Stimulated activated CD8-positive, alpha-beta memory T cell treated with anti-CD3 and anti-CD28 coated beads, Interleukin-15, amount 100 ng/mL, for 24 hours (primary cell): ENCODE measurements around the gene ARL17B.
"Not testable (repeated sequence)": the region's sequence is repeated elsewhere in the genome, so short reads cannot be mapped to it uniquely, and the experiment has no call there.

ENCODE experiments used
- DNase-seq: peaks from one replicate; pipeline ENCODE4 v3.0.0-alpha.2; 2020; ENCODE audit warnings: low read depth

Gene ARL17B

DNA sequence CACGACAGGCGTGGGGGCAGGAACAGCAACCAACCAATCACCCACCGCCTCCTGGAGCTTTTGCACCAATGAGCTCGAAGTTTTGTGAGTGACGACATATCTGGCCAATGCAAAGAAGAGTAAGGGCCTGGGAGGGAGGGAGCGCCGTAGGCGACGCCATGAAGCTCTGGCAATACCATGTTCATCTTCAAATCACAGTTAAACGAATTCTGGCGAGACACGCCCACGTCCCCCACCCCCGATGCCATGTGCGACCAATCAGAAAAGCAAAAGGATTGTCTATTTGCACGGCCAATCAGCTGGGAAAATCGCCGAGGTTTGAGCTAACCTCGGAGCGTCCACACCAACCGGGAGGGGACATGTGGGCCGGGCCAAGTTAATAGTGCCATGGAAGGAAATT is at the start of gene ARL17B:
Gene ARL17B, minus strand, starts transcription at position 12 of the 400 bp plus-strand sequence. CDS start 3,369 bp downstream, outside the sequence.
- DNase-seq: peak; percentile 47

DNA sequence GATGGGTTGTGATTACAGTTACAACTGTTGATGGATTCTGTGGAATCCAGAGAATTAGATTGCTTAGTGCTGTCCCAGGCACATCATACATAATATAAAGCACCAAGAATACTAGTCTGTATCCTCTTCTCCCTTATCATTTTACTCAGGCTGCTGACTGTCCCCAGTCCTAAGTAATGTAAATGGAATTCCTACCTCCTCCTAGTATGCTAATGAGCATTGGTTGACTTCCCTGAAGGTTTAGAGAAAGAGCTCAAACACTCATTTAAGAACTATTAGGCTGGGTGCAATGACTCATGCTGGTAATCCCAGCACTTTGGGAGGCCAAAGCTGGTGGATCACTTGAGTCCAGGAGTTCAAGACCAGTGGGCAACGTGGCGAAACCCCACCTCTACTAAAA is 48.3 kb upstream of the ARL17B start:
- not testable (repeated sequence) for DNase-seq

DNA sequence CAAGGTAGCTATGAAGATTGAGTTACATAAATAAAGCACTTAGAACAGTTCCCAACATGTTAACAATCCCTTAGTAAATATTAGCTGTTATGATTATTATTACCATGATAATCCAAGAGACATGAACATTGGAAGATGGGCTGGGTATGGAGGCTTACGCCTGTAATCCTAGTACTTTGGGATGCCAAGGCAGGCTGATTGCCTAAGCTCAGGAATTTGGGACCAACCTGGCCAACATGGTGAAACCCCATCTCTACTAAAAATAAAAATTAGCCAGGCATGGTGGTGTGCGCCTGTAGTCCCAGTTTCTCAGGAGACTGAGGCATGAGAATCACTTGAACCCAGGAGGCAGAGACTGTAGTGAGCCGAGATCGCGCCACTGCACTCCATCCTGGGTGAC is 45.6 kb upstream of the ARL17B start:
- DNase-seq: not testable (repeated sequence)

DNA sequence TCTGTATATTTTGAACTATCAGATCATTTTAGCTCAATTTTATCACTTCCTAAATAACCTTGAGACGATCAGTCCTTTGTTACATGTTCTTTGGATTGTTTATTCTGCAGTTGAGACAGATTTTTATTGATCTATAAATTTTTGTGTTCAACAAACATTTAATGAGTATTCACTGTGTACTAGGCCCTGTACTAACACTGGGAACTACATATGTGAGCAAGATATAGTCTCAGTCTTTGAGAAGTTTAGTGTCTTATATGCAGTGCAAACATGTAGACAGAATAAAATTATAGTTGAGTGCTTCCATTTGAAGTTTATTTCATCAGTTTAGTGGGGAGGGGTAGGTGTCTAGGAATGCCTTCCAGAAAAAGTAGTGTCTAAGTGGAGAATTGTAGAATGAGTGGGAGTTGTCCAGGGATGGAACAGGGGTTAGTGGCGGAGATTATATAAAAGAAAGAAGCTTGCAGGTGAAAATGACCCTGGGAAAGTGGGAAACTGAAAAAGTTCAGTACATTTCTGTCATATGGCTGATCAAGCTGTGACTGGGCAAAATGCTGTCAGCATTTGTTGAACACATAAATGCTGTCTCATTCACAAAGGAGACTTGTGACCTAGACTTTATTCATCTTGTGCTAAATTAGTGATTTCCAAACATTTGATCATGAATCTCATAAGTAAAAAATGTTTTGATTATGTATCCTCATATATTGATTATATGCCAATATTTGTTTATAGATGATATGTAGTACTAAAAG is 39.6 kb upstream of the ARL17B start:
- DNase-seq: not testable (repeated sequence)

GRCh38 chr17:46400543-46400942 is 39.0 kb upstream of the ARL17B start:
- DNase-seq: not testable (repeated sequence)

GRCh38 chr17:46399993-46400392 is 38.4 kb upstream of the ARL17B start:
- not testable (repeated sequence) for DNase-seq

DNA sequence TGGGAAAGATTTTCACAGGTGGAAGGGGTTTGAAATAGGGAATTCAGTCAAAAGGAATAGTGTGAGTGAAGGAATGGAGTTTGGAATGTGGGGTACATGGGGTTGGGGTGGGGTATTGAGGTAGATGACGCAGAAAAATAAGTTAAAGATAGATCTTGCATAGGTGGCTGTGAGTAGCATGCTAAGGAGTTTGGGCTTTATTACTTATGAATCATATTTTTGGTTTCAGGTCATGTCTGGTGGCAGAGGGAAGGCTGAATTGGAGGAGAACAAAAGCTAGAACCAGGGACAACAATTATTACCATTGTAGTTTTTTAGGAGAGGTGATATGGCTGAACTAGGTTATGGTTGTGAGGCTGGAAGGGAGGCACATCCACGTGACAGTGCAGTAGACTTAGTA is 34.7 kb upstream of the ARL17B start:
- not testable (repeated sequence) for DNase-seq

GRCh38 chr17:46393702-46394101 is 32.1 kb upstream of the ARL17B start:
- not testable (repeated sequence) for DNase-seq

DNA sequence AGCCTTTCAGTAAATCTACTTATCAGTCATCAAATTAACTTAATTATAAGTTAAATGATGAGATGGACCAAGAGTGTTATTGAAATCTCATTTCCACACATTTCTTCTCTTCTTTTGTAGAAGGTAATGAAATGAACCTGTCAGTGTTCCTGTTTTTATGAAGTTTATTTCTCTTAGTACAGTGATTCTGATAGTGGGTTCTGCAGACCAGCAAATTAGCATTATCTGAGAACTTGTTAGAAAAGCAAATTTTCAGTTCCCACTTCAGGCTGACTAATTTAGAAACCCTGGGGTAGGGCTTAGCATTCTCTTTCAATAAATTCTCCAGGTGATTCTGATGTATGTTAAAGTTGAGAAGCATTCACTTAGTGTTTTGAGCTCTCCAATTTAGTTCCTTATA is 23.9 kb upstream of the ARL17B start:
- not testable (repeated sequence) for DNase-seq

- not testable (repeated sequence) for DNase-seq
Observed at GRCh38 chr17:46383118-46383517, 21.6 kb upstream of the ARL17B start.

- not testable (repeated sequence) for DNase-seq
Observed at GRCh38 chr17:46373418-46373817, 11.9 kb upstream of the ARL17B start.

DNA sequence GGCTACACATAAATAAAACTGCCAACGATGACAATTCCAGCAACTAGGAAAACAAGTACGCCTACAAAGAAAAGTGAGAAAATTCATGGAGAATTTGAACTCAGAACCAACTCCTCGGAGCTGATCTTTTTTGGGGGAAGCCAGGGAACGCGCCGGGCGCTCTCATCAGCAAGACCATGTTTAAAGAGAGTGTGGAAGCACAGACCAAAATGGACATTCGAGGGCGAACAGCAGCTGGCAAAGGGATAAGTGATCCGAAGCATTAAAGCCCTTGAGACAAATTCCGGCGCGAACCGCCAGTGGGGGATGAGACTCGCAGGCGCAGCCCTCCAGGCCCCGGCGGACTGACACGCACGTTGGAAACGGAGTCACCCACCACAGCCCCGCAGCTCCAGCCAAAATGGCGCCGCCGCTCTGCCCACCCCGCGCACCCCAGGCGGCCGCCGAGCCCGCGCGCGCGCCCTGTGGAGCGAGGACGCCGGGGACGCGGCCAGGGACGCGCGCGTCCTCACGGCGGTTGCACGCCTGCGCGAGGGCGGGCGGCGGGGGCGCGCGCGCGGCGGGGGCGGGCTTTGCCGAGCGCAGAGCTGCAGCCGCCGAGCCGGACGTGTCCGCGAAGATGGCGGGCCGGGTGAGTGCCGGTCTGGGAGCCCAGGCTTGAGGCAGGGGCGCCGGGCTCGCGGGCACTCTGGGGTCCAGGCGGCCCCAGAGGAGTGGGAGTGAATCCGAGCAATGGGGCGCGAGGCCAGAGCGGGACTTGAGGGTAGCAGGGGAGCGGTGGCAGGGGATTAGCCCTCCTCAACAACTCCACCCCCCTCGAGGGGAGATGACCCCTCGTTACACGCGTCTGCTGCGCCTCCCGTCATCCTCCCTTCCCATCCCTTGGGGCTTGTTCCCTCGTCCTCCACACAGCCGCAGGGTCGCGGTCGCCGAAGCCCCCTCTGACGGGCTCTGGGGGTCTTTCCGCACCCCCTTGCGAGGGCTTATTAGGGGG is 11.0 kb upstream of the ARL17B start:
- not testable (repeated sequence) for DNase-seq

DNA sequence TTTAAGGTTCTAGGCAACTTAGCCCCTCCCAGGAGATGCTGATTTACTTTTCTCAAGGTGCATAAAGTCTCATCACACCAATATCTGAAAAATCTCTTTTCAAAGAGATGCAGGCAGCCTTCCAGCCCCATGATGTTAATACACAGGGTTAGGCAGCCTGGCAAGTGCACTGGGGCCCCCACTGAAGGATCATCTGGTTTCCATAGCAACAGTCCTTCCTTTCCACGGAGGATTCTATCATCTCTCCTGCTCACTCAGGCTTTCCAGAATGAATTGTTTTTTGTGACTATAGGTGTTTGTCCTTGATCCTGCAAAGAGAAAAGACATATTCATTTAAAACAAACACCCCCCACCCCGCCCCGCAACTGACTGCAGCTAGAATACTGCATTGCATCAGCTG is 6.0 kb upstream of the ARL17B start:
- DNase-seq: not testable (repeated sequence)

DNA sequence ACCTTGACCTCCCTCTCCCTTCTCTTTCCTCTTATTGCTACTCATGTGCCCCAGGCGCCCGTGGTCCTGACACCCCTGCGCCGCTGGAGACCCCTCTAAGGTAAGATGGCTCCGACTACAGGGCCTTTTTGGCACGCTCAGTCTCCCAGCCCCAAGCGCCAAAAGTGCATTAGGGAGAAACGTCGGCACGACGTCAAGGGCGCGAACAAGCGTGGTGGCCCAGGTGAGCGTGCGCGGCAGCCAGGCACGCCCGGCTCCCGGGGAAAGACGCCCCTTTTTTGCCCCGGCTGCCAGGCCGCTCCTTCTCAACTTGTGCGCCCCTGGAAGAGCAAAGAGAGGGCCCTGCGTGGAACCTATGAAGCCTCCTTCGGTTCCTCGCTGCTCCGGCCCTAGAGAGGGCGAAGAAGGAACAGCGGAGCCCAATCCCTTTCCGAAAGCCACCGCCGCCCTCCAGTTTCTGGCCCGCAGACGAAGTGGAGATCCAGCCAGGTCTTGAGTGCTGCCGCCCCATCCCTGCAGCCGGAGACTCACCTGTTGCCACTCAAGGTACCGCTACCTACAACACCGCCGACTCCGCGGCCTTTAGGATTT is 326 bp downstream of the ARL17B start:
- DNase-seq: not testable (repeated sequence)

GRCh38 chr17:46353856-46354255 is 7.7 kb downstream of the ARL17B start:
- not testable (repeated sequence) for DNase-seq

DNA sequence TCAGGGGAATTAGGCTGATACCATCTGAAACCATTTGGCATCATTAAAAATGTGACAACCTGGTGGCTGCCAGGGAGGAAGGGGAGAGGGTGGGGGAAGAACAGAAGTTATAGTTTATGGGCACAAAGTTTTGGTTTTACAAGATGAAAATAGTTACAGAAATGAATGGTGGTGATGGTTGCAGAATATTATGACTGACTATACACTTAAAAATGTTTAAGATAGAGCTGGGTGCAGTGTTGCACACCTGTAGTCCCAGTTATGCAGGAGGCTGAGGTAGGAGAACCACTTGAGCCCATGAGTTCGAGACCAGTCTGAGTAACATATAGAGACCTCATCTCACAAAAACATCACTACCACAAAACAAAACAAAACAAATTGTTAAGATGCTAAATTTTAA is 12.5 kb downstream of the ARL17B start:
- not testable (repeated sequence) for DNase-seq

GRCh38 chr17:46348345-46348744 is 13.2 kb downstream of the ARL17B start:
- not testable (repeated sequence) for DNase-seq

DNA sequence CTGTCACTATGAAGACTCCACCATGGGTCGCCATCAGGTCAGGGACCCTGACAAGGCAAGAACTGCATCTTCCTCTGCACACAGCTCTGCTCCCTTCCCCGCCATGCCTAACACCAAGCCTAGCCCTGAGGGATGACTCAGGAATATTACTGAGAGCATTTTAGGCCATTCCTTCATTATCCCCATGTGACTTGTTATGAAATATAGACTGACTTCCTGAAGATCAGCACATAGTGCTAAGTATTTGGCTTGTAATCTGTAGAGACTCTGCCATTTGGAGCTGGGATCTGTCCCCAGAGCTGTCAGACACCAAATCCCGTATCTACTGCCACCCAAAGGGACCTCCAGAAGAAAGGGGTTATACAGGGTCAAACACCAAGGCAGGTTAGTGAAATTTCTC is 19.4 kb downstream of the ARL17B start:
- DNase-seq: not testable (repeated sequence)

GRCh38 chr17:46341220-46341619 is 20.3 kb downstream of the ARL17B start:
- DNase-seq: not testable (repeated sequence)

DNA sequence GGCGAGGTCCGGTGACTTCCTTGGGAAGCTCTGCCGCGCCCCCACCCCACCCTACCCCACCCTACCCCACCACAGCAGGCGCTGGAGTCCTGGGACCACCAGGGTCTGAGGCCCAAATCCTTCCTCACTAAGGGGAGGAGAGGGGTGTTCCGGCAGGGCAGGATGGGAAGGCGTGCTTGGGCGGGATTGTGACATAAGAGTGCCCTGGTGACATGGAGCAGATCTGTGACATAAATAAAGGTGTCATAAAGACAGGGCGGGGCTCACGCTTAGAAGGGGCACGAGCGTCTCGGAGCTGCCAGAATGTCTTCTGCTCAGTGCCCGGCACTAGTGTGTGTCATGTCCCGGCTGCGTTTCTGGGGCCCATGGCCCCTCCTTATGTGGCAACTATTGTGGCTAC is 66.7 kb downstream of the ARL17B start, which contains the start of gene LRRC37A:
Gene LRRC37A, plus strand, starts transcription at position 301 of the 400 bp plus-strand sequence. Its CDS starts 3 bp downstream, at position 304.
- not testable (repeated sequence) for DNase-seq

- not testable (repeated sequence) for DNase-seq
Observed at GRCh38 chr17:46291618-46292017, 69.9 kb downstream of the ARL17B start.
